ACC112 (cell line): Measurements from ENCODE around the gene RNF187.

Experiments used
- H2AFZ ChIP-seq: fragments of 200-600 bp; sonication (generic); one replicate; pipeline ENCODE4 v1.6.0; 2017; ENCODE audit warnings: antibody characterized with exemption, low read length; ENCODE audit not compliant: unreplicated experiment
- H3K27ac ChIP-seq: fragments of 200-600 bp; sonication (generic); 2 replicates; pipeline ENCODE4 v1.5.1; 2014; ENCODE audit warnings: low read depth, mild to moderate bottlenecking, antibody characterized with exemption, low read length, moderate library complexity
- H3K27me3 ChIP-seq: fragments of 200-600 bp; sonication (generic); 2 replicates; pipeline ENCODE4 v1.6.1; 2014; ENCODE audit warnings: mild to moderate bottlenecking, antibody characterized with exemption, low read length, moderate library complexity, mixed read lengths; ENCODE audit not compliant: insufficient read depth
- H3K36me3 ChIP-seq: fragments of 200-600 bp; sonication (generic); 2 replicates; pipeline ENCODE4 v1.6.1; 2016; ENCODE audit warnings: mild to moderate bottlenecking, antibody characterized with exemption, low read length, moderate library complexity, mixed read lengths; ENCODE audit not compliant: insufficient read depth
- H3K4me1 ChIP-seq: fragments of 200-600 bp; sonication (generic); one replicate; pipeline ENCODE4 v1.6.1; 2016; ENCODE audit warnings: low read length, mixed read lengths; ENCODE audit not compliant: insufficient read depth, unreplicated experiment, control insufficient read depth
- H3K4me3 ChIP-seq: fragments of 200-600 bp; sonication (generic); 2 replicates; pipeline ENCODE4 v1.5.1; 2014; ENCODE audit warnings: mild to moderate bottlenecking, low read depth, low read length
- H3K79me2 ChIP-seq: fragments of 200-600 bp; sonication (generic); one replicate; pipeline ENCODE4 v1.6.0; 2016; ENCODE audit warnings: low read length; ENCODE audit not compliant: control insufficient read depth, unreplicated experiment, insufficient read depth

The RNF187 gene

DNA sequence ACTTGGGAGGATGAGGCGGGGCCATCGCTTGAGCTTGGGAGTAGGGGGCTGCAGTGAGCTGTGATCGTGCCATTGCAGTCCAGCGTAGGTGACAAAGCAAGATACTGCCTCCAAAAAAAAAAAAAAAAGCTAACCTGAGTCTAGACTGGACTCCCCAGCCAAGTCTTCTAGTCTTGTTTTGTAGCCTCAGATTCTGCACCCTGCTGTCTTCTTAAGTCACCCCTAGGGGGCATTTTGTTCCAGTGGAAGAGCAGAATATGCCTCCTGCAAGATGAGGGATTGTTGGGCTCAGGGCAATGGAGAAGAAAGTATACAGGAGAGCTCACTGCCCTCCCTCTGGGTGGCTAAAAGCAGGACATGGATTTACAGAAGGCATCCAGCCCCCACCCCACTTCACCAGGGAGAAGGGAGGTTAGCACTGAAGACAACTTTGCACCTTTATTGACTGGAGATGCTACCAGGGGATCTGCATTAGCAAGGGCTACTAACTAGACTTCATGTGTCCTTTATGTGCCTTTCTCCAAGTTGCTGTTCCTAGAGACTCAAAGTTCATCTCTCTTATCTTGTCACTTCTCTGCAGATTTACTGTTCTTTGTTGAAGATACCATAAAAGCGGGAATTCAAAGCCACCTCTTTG is 15.3 kb upstream of the RNF187 start:
- Histone ChIP-seq H3K79me2 (no peaks in the 10 kb centered on the region), H3K27ac (no peak overlapping the region), H3K4me1 (peaks cover 15% of the 10 kb centered on the region), H3K4me3 (no peak overlapping the region), H3K27me3 (peaks cover 43% of the 10 kb centered on the region), H3K36me3 (no peaks in the 10 kb centered on the region), H2AFZ (no peak overlapping the region)

DNA sequence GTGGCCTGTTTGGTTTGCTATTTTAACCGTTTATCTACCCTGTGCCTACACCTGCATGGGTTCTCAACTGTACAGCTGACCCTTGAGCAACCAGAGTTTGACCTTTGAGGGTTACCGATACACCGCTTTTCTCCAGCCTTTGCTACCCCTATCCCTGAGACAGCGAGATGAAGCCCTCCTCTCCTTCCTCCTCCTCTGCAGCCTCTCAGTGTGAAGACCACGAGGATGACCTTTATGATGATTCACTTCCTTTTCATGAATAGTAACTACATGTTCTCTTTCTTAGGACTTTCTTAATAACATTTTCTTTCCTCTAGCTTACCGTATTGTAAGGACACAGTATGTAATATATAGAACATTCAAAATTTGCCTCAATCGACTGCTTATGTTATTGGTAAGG is 14.5 kb upstream of the RNF187 start:
- H3K36me3 ChIP-seq, result no peaks in the 10 kb centered on the region
- peaks cover 35% of the 10 kb centered on the region for H3K27me3 ChIP-seq
- no peak overlapping the region for H2AFZ ChIP-seq
- no peak overlapping the region for H3K27ac ChIP-seq
- no peaks in the 10 kb centered on the region for H3K79me2 ChIP-seq
- H3K4me3 ChIP-seq, result no peak overlapping the region
- peaks cover 15% of the 10 kb centered on the region for H3K4me1 ChIP-seq

DNA sequence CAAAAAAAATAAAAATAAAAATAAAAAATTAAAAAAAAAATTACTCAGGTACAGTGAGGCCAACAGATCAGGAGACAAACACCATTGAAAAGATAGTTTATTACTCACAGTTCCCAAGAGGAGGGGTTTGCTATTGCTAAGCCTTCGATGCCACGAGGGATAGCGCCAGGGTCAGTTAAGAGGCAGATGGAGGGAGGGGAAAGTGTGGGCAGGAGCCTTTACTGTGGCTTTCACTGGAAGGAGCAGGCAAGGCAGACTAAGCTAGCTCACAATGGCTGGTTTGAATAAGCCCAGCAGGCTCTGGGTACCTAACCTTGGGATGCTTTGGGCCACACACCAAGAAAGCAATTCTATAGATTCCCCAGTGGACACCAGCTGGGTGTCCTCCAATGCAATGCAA is 12.7 kb upstream of the RNF187 start:
- Histone ChIP-seq H2AFZ (no peak overlapping the region), H3K79me2 (no peaks in the 10 kb centered on the region), H3K36me3 (no peaks in the 10 kb centered on the region), H3K4me3 (no peak overlapping the region), H3K27me3 (peaks cover 17% of the 10 kb centered on the region), H3K27ac (no peak overlapping the region), H3K4me1 (peaks cover 15% of the 10 kb centered on the region)

DNA sequence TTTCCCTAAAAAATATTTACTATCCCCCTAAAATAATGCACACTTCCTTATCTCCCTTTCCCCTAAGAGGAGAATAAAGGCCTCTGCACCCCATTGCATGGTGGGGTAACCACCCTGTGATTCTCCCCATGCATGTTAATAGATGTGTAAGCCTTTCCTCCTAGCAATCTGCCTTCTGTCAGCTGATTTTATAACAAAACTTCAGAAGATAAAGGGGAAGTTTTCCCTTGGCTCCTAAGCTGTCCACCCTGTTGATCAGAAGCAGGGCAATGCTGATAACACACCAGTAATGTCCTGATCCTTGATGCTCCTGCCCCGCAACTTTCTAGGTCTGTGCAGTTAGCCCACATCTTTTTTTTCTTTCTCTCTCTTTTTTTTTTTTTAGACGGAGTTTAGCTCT is 11.4 kb upstream of the RNF187 start:
- no peaks in the 10 kb centered on the region for H3K36me3 ChIP-seq
- peaks cover 15% of the 10 kb centered on the region for H3K4me1 ChIP-seq
- H2AFZ ChIP-seq, result no peak overlapping the region
- peaks cover 7% of the 10 kb centered on the region for H3K27me3 ChIP-seq
- no peaks in the 10 kb centered on the region for H3K79me2 ChIP-seq
- H3K4me3 ChIP-seq, result no peak overlapping the region
- H3K27ac ChIP-seq, result no peak overlapping the region

DNA sequence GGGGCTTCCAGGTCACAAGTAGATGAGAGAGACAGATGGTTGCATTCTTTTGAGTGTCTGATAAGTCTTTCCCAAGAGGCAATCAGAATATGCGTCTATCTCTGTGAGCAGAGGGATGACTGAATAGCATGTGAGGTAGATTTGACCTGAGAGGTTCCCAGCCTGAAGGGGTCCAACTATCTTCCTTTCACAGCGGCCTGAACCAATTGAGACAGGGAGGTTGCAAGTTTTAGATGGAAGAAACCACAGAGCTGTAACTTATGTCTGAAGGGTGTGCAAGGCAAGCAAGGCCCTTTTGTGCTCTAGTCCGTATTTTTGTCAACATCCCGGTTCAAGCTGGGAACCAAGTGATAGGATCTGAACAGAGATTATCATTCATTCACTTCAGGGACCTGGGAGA is 9.9 kb upstream of the RNF187 start:
- H3K27ac ChIP-seq, result no peak overlapping the region
- peaks cover 11% of the 10 kb centered on the region for H3K4me1 ChIP-seq
- H3K79me2 ChIP-seq, result no peaks in the 10 kb centered on the region
- H3K36me3 ChIP-seq, result no peaks in the 10 kb centered on the region
- no peak overlapping the region for H3K4me3 ChIP-seq
- no peak overlapping the region for H2AFZ ChIP-seq
- no peaks in the 10 kb centered on the region; the same call in 1 of the 2 replicates for H3K27me3 ChIP-seq

DNA sequence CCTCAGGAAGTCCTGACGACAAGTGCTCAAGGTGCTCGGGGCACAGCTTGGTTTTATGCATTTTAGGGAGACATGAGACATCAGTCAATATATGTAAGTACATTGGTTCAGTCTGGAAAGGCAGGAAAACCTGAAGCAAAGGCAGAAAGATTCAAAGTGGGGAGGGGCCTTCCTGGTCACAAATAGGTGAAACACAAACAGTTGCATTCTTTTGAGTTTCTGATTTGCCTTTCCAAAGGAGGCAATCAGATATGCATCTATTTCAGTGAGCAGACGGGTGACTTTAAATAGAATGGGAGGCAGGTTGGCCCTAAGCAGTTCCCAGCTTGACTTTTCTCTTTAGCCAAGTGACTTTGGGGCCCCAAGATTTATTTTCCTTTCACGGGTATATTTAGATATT is 8.9 kb upstream of the RNF187 start:
- no peak overlapping the region for H3K27ac ChIP-seq
- H3K4me1 ChIP-seq, result peaks cover 3% of the 10 kb centered on the region
- H3K36me3 ChIP-seq, result no peaks in the 10 kb centered on the region
- no peaks in the 10 kb centered on the region for H3K79me2 ChIP-seq
- H2AFZ ChIP-seq, result no peak overlapping the region
- H3K4me3 ChIP-seq, result no peak overlapping the region
- H3K27me3 ChIP-seq, result peaks cover 3% of the 10 kb centered on the region; the same call in 1 of the 2 replicates

DNA sequence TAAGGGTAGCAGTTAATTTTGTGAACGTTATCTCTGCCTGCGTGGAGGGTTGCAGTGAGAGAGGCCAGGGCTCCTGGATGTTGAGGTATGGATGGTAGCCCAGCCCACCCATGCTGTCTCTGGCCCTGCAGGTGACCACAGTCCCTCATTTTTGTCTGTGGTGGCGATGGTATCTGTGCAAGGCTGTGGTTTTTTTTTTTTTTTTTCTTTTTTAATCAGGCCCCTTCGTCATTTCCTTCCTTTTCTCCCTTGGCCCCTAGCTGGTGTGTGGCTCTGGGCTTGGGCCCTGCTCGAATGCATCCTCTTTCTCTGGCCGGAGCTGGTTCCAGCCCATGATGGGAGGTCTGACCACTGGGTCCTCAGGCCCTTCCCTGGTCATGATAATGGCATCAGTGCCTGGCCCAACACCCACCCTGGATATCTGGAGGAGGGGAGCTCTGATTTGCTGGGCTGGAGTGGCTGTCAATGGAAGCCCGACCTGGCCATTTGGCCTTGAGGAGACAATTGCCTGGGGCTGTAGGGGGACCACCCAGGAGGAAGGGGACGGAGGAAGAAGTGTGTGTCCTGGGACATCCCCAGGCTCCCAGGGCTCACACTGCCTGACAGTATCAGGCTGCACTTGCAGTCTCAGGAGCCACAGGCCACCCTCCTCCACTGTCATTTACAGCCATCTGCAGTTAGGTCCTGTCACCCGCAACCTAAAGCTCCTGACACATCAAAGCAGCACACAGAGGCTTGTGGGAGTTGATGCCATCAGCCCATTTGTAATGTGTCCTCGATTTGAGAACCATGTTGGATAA is 8.1 kb upstream of the RNF187 start:
- Histone ChIP-seq H3K27me3 (peaks cover 3% of the 10 kb centered on the region; the same call in 1 of the 2 replicates), H3K27ac (no peak overlapping the region), H2AFZ (no peak overlapping the region), H3K79me2 (no peaks in the 10 kb centered on the region), H3K4me1 (peaks cover 2% of the 10 kb centered on the region), H3K36me3 (no peaks in the 10 kb centered on the region), H3K4me3 (no peak overlapping the region)

DNA sequence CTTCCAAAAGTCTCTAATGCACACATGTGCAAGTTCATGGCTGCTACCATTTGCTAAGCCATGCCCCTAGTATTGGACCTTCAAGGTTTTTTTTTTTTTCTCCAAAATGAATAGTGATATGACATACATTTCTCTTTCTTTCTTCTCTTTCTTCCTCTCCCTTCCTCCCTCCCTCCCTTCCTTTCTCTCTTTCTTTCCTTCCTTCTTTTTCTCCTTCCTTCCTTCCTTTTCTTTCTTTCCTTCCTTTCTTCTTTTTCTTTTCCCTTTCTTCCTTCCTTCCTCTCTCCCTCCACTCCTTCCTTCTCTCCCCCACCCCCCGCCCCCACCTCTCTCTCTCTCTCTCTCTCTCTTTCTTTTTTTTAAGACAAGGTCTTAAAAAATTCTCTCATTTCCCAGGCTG is 3.4 kb upstream of the RNF187 start:
- H3K27me3 ChIP-seq, result peaks cover 3% of the 10 kb centered on the region; the same call in 1 of the 2 replicates
- H3K36me3 ChIP-seq, result no peaks in the 10 kb centered on the region
- peaks cover 18% of the 10 kb centered on the region for H3K4me1 ChIP-seq
- no peak overlapping the region for H2AFZ ChIP-seq
- H3K4me3 ChIP-seq, result no peak overlapping the region
- peaks cover 11% of the 10 kb centered on the region for H3K79me2 ChIP-seq
- H3K27ac ChIP-seq, result no peak overlapping the region

DNA sequence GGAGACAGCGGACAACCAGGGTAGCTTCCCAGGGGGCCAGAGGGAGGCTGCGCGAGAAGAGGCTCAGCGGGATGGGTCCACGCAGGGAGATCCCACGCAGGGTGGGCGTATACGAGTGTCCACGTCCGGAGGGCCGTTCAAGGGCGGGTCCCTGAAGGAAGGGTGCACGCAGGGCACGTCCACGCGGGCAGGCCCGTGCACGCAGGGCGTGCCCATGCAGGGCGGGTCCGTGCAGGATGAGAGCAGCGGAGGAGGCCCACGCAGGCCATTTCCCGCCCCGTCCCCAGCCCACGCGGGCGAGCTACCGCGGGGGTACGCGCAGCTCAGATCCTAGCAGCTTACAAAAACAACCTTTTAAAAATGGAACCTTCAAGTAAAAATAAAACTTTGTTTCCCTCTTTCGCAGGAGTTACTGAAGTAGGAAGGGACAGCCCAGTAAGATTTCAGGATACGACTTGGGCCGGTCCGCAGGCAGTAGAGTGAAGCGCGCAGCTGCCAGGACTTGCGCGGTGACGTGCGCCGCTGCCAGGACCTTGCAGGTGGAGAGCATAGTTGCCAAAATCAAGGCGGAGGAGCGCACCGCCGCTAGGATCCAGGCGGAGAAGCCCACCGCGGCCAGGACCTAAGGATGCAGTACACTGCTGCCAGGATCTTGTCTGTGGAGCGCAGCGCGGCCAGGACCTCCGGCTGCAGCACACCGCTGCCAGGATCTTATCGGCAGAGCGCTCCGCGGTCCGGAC is 416 bp upstream of the RNF187 start:
- H3K4me3 ChIP-seq, result peak overlapping the region; percentile 96
- H2AFZ ChIP-seq, result peak overlapping the region; percentile 94
- peaks cover 14% of the 10 kb centered on the region; the same call in 1 of the 2 replicates for H3K36me3 ChIP-seq
- peaks cover 30% of the 10 kb centered on the region for H3K79me2 ChIP-seq
- 0 out of 2 replicates have a peak, but pooled peaks cover 3% of the 10 kb centered on the region for H3K27me3 ChIP-seq
- H3K27ac ChIP-seq, result peak overlapping the region; percentile 97
- H3K4me1 ChIP-seq, result peaks cover 32% of the 10 kb centered on the region

DNA sequence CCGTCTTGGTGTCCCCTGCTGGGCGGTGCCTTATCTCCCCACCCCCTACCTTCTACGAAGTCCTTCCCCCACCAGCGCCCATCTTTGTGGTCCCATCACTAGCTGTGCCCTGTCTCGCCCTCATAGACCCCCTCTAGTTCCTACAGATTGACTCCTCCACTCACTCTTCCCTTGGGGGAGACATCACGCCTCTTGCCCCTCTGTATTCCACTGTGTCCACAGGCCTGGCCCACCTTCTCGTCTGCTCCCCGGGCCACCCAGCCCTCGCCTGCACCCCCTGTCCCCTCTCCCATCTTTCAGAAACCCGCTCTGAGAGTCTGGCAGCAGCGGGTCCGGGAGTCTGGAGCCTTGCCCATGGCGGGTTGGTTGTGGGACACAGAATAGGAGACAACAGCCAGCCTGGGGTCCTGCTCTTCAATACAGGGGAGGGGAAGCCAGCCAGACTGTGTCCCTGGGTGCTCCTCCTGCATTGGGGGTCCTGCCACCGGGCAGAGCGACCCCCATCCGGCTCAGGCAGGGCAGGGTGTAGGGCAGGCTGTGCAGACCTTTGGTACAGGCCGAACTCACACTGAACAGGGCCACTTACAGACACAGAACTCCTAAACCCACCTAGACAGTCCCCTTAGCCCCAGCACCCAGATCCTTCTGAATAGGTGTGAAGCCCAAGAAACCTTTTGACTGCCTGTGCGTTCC is 1.1 kb downstream of the RNF187 start:
- Histone ChIP-seq H3K79me2 (peaks cover 30% of the 10 kb centered on the region), H3K36me3 (peaks cover 16% of the 10 kb centered on the region; the same call in 1 of the 2 replicates), H3K27me3 (no peaks in the 10 kb centered on the region), H3K27ac (no peak overlapping the region), H3K4me3 (peak overlapping the region; percentile 96), H2AFZ (peak overlapping the region; percentile 34), H3K4me1 (peaks cover 29% of the 10 kb centered on the region)
